A673 (cell line): ENCODE results near the gene STOX2.

Experiments
- CTCF ChIP-seq: fragments of 300-800, 200-600 bp; sonication (generic); conservative IDR thresholded peaks from 2 replicates; pipeline ENCODE4 v1.5.1; 2017; ENCODE audit warnings: low read depth, mild to moderate bottlenecking, antibody characterized with exemption, low read length, moderate library complexity, mixed read lengths
- EZH2 ChIP-seq: fragments of 200-600 bp; sonication (generic); IDR thresholded peaks from 2 replicates; pipeline ENCODE4 v1.6.1; 2017; ENCODE audit warnings: borderline replicate concordance, low read depth, mild to moderate bottlenecking, mixed read lengths, antibody characterized with exemption, low read length; ENCODE audit not compliant: poor library complexity, severe bottlenecking

- TF ChIP-seq EZH2 = no peak
- TF ChIP-seq CTCF = no peak
These were observed 16.5 kb upstream of the STOX2 start for GRCh38 chr4:183888564-183888963.
